ENCODE data around the gene ARHGEF40. TPM values are rescaled to one million over a fixed set of nuclear protein-coding genes. Genes with fewer than 3 reads are reported as not detected.

The ARHGEF40 gene
- total RNA-seq, 1 donor from 2014 or later: 28.5 TPM

GRCh38 chr14:21024585-21025370 lies 45.3 kb upstream of the ARHGEF40 start, which contains the start of gene NDRG2:
Gene NDRG2, minus strand, starts transcription at chr14:21025061. Its CDS starts 1,746 bp downstream, at chr14:21023315.
- Histone ChIP-seq H3K36me3 (peaks cover 25% of the 10 kb centered on the region), H3K9me3 (no peaks in the 10 kb centered on the region), H3K4me3 (peak within 1 kb of the TSS; percentile 90), H3K27me3 (ENCODE audit: low read depth) (no peaks in the 10 kb centered on the region), H3K27ac (peak within 1 kb of the TSS; percentile 85), H3K4me1 (peaks cover 17% of the 10 kb centered on the region)
- peak; percentile 87 for DNase-seq
- intact Hi-C loops (cut with DNase I): loop anchor here (5.0 kb wide), 1 partner anchor 73 kb away; the partner anchor contains the start of gene ZNF219
- TF ChIP-seq, protein P1, sequence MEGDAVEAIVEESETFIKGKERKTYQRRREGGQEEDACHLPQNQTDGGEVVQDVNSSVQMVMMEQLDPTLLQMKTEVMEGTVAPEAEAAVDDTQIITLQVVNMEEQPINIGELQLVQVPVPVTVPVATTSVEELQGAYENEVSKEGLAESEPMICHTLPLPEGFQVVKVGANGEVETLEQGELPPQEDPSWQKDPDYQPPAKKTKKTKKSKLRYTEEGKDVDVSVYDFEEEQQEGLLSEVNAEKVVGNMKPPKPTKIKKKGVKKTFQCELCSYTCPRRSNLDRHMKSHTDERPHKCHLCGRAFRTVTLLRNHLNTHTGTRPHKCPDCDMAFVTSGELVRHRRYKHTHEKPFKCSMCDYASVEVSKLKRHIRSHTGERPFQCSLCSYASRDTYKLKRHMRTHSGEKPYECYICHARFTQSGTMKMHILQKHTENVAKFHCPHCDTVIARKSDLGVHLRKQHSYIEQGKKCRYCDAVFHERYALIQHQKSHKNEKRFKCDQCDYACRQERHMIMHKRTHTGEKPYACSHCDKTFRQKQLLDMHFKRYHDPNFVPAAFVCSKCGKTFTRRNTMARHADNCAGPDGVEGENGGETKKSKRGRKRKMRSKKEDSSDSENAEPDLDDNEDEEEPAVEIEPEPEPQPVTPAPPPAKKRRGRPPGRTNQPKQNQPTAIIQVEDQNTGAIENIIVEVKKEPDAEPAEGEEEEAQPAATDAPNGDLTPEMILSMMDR (IDR thresholded peaks at IDR 0.05): no peak
- peak; percentile 92 to 95 for ATAC-seq

DNA sequence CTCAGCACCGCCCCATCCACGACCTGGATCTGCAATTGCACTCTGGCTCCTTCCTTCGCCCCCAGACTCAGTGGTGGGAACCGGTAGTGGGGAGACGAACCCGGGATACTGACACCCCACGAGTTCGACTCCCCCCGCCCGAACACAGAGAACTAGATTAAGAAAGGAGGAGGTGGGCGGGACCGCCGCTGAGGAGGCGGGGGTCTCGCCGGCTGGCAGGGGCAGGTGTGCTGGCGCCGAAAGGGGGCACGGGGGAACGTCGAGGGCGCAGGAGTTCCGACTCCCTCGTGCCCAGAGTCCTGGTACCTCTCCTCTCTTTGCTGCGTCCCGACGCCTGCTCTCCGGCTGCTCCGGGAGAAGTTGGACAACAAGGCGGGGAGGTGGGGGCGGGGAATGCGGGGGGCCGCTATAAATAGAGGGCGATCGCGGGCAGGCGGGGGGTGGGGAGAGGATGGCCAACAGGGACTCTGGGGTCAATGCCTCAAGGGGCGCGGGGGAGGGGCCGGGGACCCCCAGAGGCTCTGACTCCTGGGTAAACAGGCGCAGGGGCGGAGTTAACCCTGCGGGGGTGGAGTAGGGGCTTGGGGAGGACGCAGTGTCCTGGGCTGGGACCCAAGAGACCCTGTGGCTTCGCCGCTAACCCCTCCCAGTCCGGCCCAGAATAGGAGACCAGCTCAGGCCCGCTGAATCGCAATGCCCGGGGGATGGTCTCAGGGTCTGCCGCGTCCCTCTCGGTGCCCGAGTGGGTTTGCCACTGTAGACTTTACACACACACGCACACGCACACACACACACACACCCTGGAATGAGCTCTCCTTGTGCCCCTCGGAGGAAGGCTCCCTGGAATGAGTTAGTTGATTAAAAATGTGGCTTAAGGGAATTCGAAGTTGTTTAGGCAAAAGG lies 44.5 kb upstream of the ARHGEF40 start:
- TF ChIP-seq, protein P1 (IDR thresholded peaks at IDR 0.05): no peak
- Histone ChIP-seq H3K27ac (peak overlapping the region; percentile 85), H3K36me3 (peaks cover 17% of the 10 kb centered on the region), H3K9me3 (no peaks in the 10 kb centered on the region), H3K4me1 (peaks cover 17% of the 10 kb centered on the region), H3K27me3 (ENCODE audit: low read depth) (no peaks in the 10 kb centered on the region), H3K4me3 (peak overlapping the region; percentile 90)
- peak; percentile 58 to 60 for ATAC-seq
- intact Hi-C loops (cut with DNase I): no loop called here
- peak; percentile 71 for DNase-seq

DNA sequence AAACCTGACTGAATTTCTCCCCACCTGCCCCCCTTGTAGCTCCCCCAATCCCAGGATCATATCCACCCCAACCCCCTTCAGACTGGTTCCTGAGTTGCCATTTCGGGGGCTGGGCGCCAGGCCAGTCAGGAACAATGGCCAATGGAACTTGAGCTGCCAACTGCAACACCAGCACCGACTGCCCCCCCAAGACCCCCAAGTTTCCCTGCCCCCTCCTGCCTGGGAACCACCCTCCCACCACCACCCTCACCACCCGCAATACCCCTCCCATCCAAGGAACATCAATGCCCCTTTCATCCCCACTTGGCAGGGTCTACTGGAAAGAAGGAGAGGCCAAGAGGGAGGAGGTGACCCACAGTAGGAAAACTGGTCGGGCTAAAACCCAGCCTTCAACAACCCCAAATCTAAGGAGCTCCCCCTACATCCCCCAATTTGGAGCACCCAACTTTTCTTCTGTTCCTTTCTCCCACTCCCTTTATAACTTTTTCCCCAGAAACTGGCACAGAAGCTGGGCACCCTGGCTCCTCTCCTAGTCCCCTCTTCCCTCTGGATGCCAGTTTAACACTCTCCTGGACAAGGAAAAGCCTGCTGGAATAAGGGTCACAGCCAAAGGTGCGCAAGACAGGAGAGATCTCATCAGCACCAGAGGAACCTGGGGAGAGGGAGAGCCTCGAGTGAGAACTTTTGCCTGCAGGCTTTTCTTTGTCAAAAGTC lies 43.7 kb upstream of the ARHGEF40 start:
- no peak overlapping the region for H3K4me3 ChIP-seq
- no peaks in the 10 kb centered on the region for H3K27me3 ChIP-seq (ENCODE audit: low read depth)
- ATAC-seq (no peak), DNase-seq (no peak)
- TF ChIP-seq, protein P1 (IDR thresholded peaks at IDR 0.05): no peak
- H3K36me3 ChIP-seq: peaks cover 8% of the 10 kb centered on the region
- no peaks in the 10 kb centered on the region for H3K9me3 ChIP-seq
- peak overlapping the region; percentile 85 for H3K27ac ChIP-seq
- intact Hi-C loops (cut with DNase I): no loop called here
- H3K4me1 ChIP-seq: peaks cover 11% of the 10 kb centered on the region

GRCh38 chr14:21026988-21027315 lies 43.2 kb upstream of the ARHGEF40 start:
- ATAC-seq: no peak
- H3K36me3 ChIP-seq: peaks cover 3% of the 10 kb centered on the region
- peaks cover 11% of the 10 kb centered on the region for H3K4me1 ChIP-seq
- DNase-seq: no peak
- TF ChIP-seq, protein P1 (IDR thresholded peaks at IDR 0.05): no peak
- no peaks in the 10 kb centered on the region for H3K9me3 ChIP-seq
- intact Hi-C loops (cut with DNase I): no loop called here
- no peaks in the 10 kb centered on the region for H3K27me3 ChIP-seq (ENCODE audit: low read depth)
- H3K4me3 ChIP-seq: no peak overlapping the region
- H3K27ac ChIP-seq: peak overlapping the region; percentile 85

DNA sequence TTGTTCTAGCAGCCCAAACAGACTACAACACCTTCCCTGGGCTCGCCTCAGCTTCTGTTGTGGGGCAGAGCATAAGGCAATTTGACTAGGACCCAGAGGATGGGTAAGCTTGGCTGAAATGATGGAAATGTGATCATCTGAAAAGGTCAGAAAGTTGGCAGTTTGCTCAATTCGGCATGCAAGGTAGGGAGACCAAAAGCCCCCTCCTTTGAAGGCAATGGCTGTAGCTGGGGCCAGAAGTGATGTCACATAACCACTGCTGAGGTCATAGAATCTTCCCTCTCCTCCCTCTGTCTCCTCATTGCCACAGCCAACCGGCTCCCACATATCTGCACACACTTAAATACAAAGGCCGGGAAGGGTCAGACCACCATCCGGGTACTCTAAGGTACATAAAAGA lies 40.2 kb upstream of the ARHGEF40 start, which contains the start of gene TPPP2:
Gene TPPP2 (plus strand): TSS at position 301 of the 400 bp plus-strand sequence. CDS start 365 bp downstream, outside the sequence.
- Histone ChIP-seq H3K27ac (no peak within 1 kb of the TSS), H3K4me3 (no peak within 1 kb of the TSS), H3K4me1 (no peaks in the 10 kb centered on the region), H3K9me3 (no peaks in the 10 kb centered on the region), H3K36me3 (no peaks in the 10 kb centered on the region), H3K27me3 (ENCODE audit: low read depth) (no peaks in the 10 kb centered on the region)
- TF ChIP-seq, protein P1 (IDR thresholded peaks at IDR 0.05): no peak
- no peak for DNase-seq
- intact Hi-C loops (cut with DNase I): no loop called here
- no peak for ATAC-seq
